Muscle of leg (tissue), 11 donors: ENCODE measurements around the gene FCRL6. TPM values are rescaled to one million over a fixed set of nuclear protein-coding genes. Genes with fewer than 3 reads are reported as not detected.

ENCODE experiments used
- DNase-seq: peaks from one replicate; pipeline ENCODE4 v3.0.0; 2013
- H3K27ac ChIP-seq: one replicate; pipeline ENCODE4 v1.5.1; 2013; ENCODE audit warnings: mild to moderate bottlenecking, low read length, control low read depth
- H3K27me3 ChIP-seq: one replicate; pipeline ENCODE4 v1.6.1; 2013; ENCODE audit warnings: low read length; ENCODE audit not compliant: control insufficient read depth, insufficient read depth
- H3K36me3 ChIP-seq: one replicate; pipeline ENCODE4 v1.6.1; 2013; ENCODE audit warnings: low read length; ENCODE audit not compliant: control insufficient read depth, insufficient read depth
- H3K4me1 ChIP-seq: one replicate; pipeline ENCODE4 v1.6.1; 2013; ENCODE audit warnings: low read length; ENCODE audit not compliant: control insufficient read depth, insufficient read depth
- H3K4me3 ChIP-seq: one replicate; pipeline ENCODE4 v1.5.1; 2013; ENCODE audit warnings: low read length, control low read depth
- H3K9me3 ChIP-seq: replicated peaks from 2 replicates; pipeline ENCODE4 v1.6.1; 2013; ENCODE audit warnings: low read depth, low read length; ENCODE audit not compliant: control insufficient read depth
- WGBS: methylation state at CpG from one replicate; pipeline ENCODE4 v1.1.5; 2013; ENCODE audit warnings: missing lambda C conversion rate; ENCODE audit not compliant: insufficient coverage; 5-methylcytosine and 5-hydroxymethylcytosine counted together
- polyA plus RNA-seq, 8 donors: library from polyadenylated mRNA; unstranded; fragments of 120-200 nt; gene quantifications; one replicate each; pipeline versions ENCODE4 v1.2.1 to v1.2.3, GENCODE V29; 2013; ENCODE audit warnings: inconsistent platforms in 1 of 8, low replicate concordance in 1 of 8; ENCODE audit not compliant: insufficient read length in 8 of 8, insufficient read depth in 1 of 8
- total RNA-seq: library from RNA; stranded (reverse); fragments of 120-200 nt; gene quantifications from one replicate; pipeline ENCODE4 v1.2.4, GENCODE V29; 2013

The FCRL6 gene
- total and polyA plus RNA-seq, 9 donors = 0.08 to 0.17 (median 0.11) TPM; not detected in 5

DNA sequence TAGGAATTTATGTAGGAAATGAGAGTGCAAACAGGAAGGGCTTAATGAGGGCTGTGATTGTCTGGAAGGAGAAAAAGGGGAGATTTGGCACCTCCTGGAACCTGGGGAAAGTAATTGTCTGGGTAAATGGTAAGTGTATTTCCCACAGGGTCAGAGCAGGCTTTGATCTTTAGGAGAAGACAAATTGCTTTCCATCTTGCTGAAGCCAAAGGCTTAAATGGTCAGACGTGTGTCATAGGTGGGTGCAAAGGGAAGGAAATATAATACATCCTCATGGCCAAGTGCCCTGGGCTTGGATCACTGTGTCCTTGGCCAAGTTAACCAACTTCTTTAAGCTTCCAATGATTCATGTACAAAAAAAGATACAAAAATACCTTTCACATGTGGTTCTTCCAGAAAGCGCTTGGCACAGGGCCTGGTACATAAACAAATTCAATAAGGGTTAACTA, 22.7 kb upstream of the FCRL6 start:
- DNase-seq = peak; percentile 24
- H3K36me3 ChIP-seq = no peaks in the 10 kb centered on the region
- no peak overlapping the region for H3K4me3 ChIP-seq
- WGBS = no CpG with 5 or more reads among the region's 2 CpGs
- H3K4me1 ChIP-seq = peaks cover 9% of the 10 kb centered on the region
- H3K9me3 ChIP-seq = no peaks in the 10 kb centered on the region
- no peaks in the 10 kb centered on the region for H3K27me3 ChIP-seq
- no peak overlapping the region for H3K27ac ChIP-seq

DNA sequence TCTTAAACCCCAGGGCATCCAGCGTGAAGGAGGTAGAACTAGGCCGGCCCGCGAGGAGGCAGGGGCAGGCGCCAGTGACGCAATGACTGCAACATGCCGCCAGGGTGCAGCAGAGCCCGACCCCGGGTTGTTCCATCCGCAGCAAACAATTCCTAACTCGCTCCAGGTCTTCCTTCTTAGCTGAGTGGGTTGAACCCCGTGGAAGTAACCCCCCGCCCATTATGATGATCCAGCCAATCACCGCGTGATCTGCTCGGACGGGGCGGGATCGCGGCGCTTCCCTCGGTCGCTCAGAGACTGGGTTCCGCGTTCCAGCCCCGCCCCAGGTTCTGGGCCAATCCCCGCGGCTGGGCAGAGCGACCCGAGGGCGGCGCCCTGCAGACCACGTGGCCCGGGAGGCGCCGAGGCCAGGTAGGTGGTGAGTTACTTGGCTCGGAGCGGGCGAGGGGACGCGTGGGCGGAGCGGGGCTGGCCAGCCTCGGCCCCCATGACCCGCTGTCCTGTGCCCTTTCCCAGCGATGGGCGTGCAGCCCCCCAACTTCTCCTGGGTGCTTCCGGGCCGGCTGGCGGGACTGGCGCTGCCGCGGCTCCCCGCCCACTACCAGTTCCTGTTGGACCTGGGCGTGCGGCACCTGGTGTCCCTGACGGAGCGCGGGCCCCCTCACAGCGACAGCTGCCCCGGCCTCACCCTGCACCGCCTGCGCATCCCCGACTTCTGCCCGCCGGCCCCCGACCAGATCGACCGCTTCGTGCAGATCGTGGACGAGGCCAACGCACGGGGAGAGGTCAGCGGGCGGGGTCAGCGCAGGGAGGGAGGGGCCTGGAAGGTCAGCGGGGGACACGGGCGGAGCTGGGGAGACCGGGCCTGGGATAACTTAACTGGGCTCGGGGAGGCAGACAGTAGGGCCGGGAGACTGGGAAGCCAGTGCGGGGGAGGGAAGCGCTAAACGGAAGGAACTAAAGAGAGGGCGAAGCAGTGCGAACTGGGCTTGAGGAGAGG, 21.3 kb upstream of the FCRL6 start, which contains the start of gene DUSP23:
Gene DUSP23, plus strand, starts transcription at position 380 of the 1,000 bp plus-strand sequence. Its CDS starts 139 bp downstream, at position 519.
- H3K4me1 ChIP-seq = peaks cover 9% of the 10 kb centered on the region
- under 1% methylated on average over 84 of the region's 88 CpGs for WGBS
- H3K36me3 ChIP-seq = no peaks in the 10 kb centered on the region
- no peaks in the 10 kb centered on the region for H3K9me3 ChIP-seq
- peak within 1 kb of the TSS; percentile 69 for H3K4me3 ChIP-seq
- no peak within 1 kb of the TSS for H3K27ac ChIP-seq
- DNase-seq = peak; percentile 99
- no peaks in the 10 kb centered on the region for H3K27me3 ChIP-seq

DNA sequence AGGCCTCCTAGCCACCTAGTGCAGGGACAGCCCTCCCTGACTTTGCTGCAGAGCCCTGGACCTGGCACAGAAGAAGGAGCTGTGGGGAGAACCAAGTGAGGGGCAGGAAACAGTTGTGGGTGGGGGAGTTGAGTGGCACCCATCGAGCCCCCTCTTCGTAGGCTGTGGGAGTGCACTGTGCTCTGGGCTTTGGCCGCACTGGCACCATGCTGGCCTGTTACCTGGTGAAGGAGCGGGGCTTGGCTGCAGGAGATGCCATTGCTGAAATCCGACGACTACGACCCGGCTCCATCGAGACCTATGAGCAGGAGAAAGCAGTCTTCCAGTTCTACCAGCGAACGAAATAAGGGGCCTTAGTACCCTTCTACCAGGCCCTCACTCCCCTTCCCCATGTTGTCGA, 20.2 kb upstream of the FCRL6 start:
- H3K27ac ChIP-seq = no peak overlapping the region

DNA sequence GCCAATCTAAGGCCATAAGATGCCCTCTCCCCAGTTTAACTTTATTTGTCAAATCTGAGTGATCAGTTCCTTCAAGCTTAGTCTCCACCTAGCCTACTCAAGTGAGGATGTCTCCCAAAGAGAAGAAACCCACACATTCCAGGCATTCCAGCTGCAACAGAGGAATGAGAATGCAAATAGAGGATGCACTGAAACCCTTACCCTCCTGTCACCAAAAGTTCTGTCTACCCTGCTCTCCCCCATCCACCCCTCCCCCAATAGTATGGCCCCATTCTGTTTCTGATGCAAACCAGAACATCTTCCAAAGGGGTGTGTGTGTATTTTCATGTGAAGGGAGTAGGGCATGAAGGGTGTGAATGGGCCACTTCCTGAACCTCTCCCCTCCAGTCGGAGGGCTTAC, 18.4 kb upstream of the FCRL6 start:
- Histone ChIP-seq H3K36me3 (no peaks in the 10 kb centered on the region), H3K4me3 (no peak overlapping the region), H3K9me3 (no peaks in the 10 kb centered on the region), H3K27ac (no peak overlapping the region), H3K4me1 (peaks cover 9% of the 10 kb centered on the region), H3K27me3 (no peaks in the 10 kb centered on the region)
- WGBS = no CpG with 5 or more reads among the region's 1 CpG
- DNase-seq = no peak

More for the DNA sequence above, 20.2 kb upstream of the FCRL6 start:
- peaks cover 9% of the 10 kb centered on the region for H3K4me1 ChIP-seq
- no peak overlapping the region for H3K4me3 ChIP-seq
- WGBS = 93% methylated on average over 9 of the region's 12 CpGs
- DNase-seq = no peak
- H3K36me3 ChIP-seq = no peaks in the 10 kb centered on the region
- H3K27me3 ChIP-seq = no peaks in the 10 kb centered on the region
- no peaks in the 10 kb centered on the region for H3K9me3 ChIP-seq

DNA sequence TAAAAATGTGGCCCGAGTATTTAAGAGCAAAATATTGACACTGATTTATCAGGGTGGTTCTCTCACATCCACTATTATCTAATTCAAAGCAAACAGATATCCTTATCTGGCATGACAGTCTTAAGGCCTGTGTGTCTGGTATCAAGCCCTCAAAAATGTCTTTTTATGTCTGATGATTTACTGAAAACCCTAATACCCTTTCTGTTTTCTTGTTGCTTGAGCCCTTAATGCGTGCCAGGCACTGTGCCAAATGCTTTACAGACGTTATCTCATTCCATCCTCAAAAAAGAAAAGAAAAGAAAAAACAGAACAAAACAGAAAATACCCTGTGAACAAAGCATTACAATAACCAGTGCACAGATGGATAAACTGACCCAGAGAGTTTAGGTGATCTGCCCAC, 15.7 kb upstream of the FCRL6 start:
- WGBS = no CpG with 5 or more reads among the region's 3 CpGs
- Histone ChIP-seq H3K9me3 (no peaks in the 10 kb centered on the region), H3K4me1 (peaks cover 4% of the 10 kb centered on the region), H3K27me3 (no peaks in the 10 kb centered on the region), H3K4me3 (no peak overlapping the region), H3K36me3 (no peaks in the 10 kb centered on the region), H3K27ac (no peak overlapping the region)
- no peak for DNase-seq

DNA sequence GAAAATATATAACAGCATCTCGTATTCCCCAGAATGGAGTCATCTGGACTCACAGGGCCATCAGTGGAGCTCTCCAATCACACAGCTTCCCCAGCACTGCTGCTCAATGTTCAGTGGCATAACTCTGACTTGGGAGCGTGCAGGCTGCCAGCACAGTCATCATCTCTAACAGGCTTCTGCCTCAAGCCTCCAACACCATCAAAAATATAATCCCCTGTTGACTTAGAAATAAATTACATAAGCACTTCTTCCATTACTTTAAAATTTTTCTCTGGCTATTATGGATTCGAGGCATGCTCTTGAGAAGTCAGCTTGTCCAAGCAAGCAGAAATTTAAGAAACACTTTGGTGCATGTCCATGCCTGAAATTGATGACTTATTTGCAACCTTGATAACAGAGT, 15.2 kb upstream of the FCRL6 start:
- Histone ChIP-seq H3K27me3 (peaks cover 1% of the 10 kb centered on the region), H3K36me3 (no peaks in the 10 kb centered on the region), H3K27ac (no peak overlapping the region), H3K4me3 (no peak overlapping the region), H3K4me1 (no peaks in the 10 kb centered on the region), H3K9me3 (no peaks in the 10 kb centered on the region)
- peak; percentile 36 for DNase-seq
- WGBS = 47% methylated on average over 3 of the region's 3 CpGs

DNA sequence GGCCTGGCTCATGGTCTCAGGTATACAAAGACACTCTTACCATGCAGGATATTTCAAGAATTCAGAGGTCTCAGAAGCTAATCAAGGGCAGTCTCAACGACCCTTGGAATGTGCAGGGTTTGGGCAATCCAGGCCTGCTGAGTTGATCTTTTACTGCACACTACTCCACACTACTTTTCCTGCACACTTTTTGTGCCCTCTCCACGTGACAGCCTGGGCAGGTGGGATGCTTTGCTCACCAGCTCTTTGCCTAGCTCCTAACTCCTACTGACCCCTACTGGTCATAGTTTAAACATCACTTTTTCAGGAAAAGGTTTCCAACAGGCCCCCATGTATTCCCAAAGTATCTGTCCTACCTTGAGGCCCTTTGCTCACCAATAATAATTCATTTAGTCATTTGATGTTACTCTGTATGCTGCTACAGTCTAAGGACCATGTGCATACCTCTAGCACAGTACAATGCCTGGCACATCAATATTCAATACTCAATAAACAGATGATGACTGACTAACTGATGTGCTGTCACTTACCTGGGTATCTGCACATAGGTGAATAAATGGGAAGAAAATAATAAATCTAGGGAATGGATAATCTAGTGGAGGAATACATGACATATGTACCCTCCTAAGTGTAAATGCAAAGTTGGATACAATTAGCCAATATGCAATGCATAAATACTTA, 11.8 kb upstream of the FCRL6 start:
- Histone ChIP-seq H3K4me3 (no peak overlapping the region), H3K4me1 (no peaks in the 10 kb centered on the region), H3K36me3 (no peaks in the 10 kb centered on the region), H3K27ac (no peak overlapping the region), H3K9me3 (no peaks in the 10 kb centered on the region), H3K27me3 (peaks cover 11% of the 10 kb centered on the region)
- WGBS = 6% methylated on average over 2 of the region's 2 CpGs
- DNase-seq = no peak

DNA sequence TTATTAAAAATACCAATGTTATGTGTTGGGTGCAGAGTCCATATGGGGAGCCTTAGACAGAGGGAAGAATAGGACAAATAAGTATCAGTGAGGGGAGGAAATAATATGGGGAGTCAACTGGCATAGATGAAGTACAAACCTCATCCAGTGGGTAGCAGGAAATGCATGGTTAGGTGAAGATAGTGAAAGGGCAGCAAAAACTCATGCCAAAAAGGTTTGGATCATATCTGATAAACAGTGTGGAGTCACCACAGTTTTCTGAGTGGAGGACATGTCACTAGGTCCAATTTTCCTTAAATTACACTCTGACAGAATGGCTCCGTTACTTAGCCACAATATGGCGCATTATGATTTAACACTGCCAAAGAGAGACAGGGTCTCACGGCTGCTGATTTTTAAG, 11.1 kb upstream of the FCRL6 start:
- Histone ChIP-seq H3K27me3 (peaks cover 13% of the 10 kb centered on the region), H3K4me3 (no peak overlapping the region), H3K36me3 (no peaks in the 10 kb centered on the region), H3K4me1 (no peaks in the 10 kb centered on the region), H3K27ac (no peak overlapping the region), H3K9me3 (no peaks in the 10 kb centered on the region)
- no peak for DNase-seq
- WGBS = 60% methylated on average over 1 of the region's 3 CpGs

DNA sequence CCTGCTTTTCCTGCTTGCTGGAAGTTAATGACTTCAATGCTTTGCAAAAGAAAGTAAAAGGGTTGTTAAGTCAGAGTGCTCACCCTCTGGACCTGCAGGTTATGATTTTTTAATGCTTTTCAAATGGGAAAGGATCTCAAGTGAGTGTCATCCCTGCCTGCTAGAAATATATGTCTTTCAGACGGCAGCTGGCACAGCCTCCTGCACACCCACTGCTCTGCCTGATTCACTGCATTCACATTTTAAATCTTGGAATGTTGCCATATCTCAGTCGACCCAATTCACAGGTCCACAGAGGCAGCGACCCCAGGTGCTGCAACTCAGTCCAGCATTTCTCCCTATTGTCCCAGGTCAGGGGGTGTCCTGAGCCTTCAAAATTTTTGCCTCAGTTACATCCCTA, 10.7 kb upstream of the FCRL6 start:
- Histone ChIP-seq H3K36me3 (no peaks in the 10 kb centered on the region), H3K4me1 (no peaks in the 10 kb centered on the region), H3K4me3 (no peak overlapping the region), H3K27ac (no peak overlapping the region), H3K27me3 (peaks cover 13% of the 10 kb centered on the region), H3K9me3 (no peaks in the 10 kb centered on the region)
- WGBS = 8% methylated on average over 3 of the region's 3 CpGs
- DNase-seq = no peak

DNA sequence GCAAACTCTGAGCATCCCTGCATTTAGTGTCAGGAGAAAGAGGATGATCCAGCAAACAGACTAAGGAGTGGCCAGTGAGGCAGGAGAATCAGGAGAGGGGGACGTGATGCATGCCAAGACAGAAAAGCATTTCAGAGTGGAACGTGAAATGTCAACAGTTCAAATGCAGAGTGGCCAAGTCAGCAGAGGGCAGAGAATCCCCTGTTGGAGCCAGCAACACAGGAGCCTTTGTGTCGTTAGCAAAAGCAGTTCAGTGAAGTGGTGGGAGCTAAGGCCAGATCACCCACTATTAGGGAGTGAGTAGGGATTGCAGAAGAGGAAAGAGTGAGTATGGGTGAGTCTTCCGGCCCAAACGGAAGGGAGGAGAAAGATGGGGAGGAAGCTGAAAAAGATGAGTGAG, 6.6 kb upstream of the FCRL6 start:
- no peaks in the 10 kb centered on the region for H3K36me3 ChIP-seq
- no peaks in the 10 kb centered on the region for H3K9me3 ChIP-seq
- H3K4me1 ChIP-seq = no peaks in the 10 kb centered on the region
- no peak for DNase-seq
- 27% methylated on average over 5 of the region's 5 CpGs for WGBS
- H3K27ac ChIP-seq = no peak overlapping the region
- H3K27me3 ChIP-seq = peaks cover 24% of the 10 kb centered on the region
- H3K4me3 ChIP-seq = no peak overlapping the region
